PC-3 (cell line): ENCODE measurements around the gene PRKG2. TPM values are rescaled to one million over a fixed set of nuclear protein-coding genes. Genes with fewer than 3 reads are reported as not detected.

Experiments used
- ATAC-seq: fragments of 200-7000 bp; cut with Tn5 transposase; 2 replicates; pipeline ENCODE4 v1.9.1; 2020; ENCODE audit warnings: mild to moderate bottlenecking, moderate library complexity
- BruUV-seq: library from RNA; stranded (reverse); fragments of 400-500 nt; replicated peaks from 2 replicates; lab custom pipeline; 2021; lab: Mats Ljungman, UMichigan
- CTCF ChIA-PET: fragments of 300-600 bp; sonication (Branson Sonifier 250); formaldehyde crosslinking; loops from one replicate; lab custom pipeline; 2022; ENCODE audit warnings: antibody characterized with exemption; lab: Charles Lee
- POLR2A ChIA-PET: fragments of 300-600 bp; sonication (Branson Sonifier 250); formaldehyde crosslinking; loops from one replicate; lab custom pipeline; 2022; ENCODE audit warnings: antibody characterized with exemption; ENCODE audit not compliant: unreplicated experiment; lab: Charles Lee
- DNase-seq: peaks from one replicate; pipeline ENCODE4 v3.0.0-alpha.2; 2015
- H2AFZ ChIP-seq: fragments of 300-600 bp; sonication (generic); 2 replicates; pipeline ENCODE4 v1.6.0; 2016; ENCODE audit warnings: antibody characterized with exemption, low read length
- H3F3A ChIP-seq: fragments of 300-600 bp; sonication (generic); one replicate; pipeline ENCODE4 v1.6.0; 2017; ENCODE audit warnings: antibody characterized with exemption, low read length, control low read depth, mild to moderate bottlenecking; ENCODE audit not compliant: unreplicated experiment
- H3K27ac ChIP-seq: fragments of 300-600 bp; sonication (generic); 2 replicates; pipeline ENCODE4 v1.5.1; 2016; ENCODE audit warnings: mild to moderate bottlenecking, low read length
- H3K27me3 ChIP-seq: fragments of 300-600 bp; sonication (generic); 2 replicates; pipeline ENCODE4 v1.6.1; 2016; ENCODE audit warnings: low read length, mixed read lengths
- H3K36me3 ChIP-seq: fragments of 300-600 bp; sonication (generic); 2 replicates; pipeline ENCODE4 v1.6.1; 2016; ENCODE audit warnings: low read depth, mixed run types, low read length, mixed read lengths
- H3K4me1 ChIP-seq: fragments of 300-600 bp; sonication (generic); 2 replicates; pipeline ENCODE4 v1.5.1; 2016; ENCODE audit warnings: low read length; ENCODE audit not compliant: insufficient read depth
- H3K4me2 ChIP-seq: fragments of 300-600 bp; sonication (generic); 2 replicates; pipeline ENCODE4 v1.6.0; 2016; ENCODE audit warnings: low read length
- H3K4me3 ChIP-seq: fragments of 300-600 bp; sonication (generic); 2 replicates; pipeline ENCODE4 v1.5.1; 2016; ENCODE audit warnings: mild to moderate bottlenecking, low read length, mixed read lengths
- H3K79me2 ChIP-seq: fragments of 300-600 bp; sonication (generic); 2 replicates; pipeline ENCODE4 v1.6.1; 2017; ENCODE audit warnings: low read length, mixed read lengths
- H3K9ac ChIP-seq: fragments of 300-600 bp; sonication (generic); 2 replicates; pipeline ENCODE4 v1.6.0; 2016; ENCODE audit warnings: mild to moderate bottlenecking, low read length
- H3K9me2 ChIP-seq: fragments of 300-600 bp; sonication (generic); replicated peaks from 2 replicates; pipeline ENCODE4 v1.6.1; 2016; ENCODE audit warnings: mixed run types, low read length, mixed read lengths
- H3K9me3 ChIP-seq: fragments of 300-600 bp; sonication (generic); 2 replicates; pipeline ENCODE4 v1.6.1; 2016; ENCODE audit warnings: low read length, mixed read lengths
- H4K20me1 ChIP-seq: fragments of 300-600 bp; sonication (generic); 2 replicates; pipeline ENCODE4 v1.6.1; 2016; ENCODE audit warnings: low read length, mixed read lengths
- EZH2 ChIP-seq: fragments of 300-600 bp; sonication (generic); IDR thresholded peaks from one replicate; pipeline ENCODE4 v1.6.1; 2017; ENCODE audit warnings: antibody characterized with exemption, mild to moderate bottlenecking, low read length; ENCODE audit not compliant: unreplicated experiment
- EZH2phosphoT487 ChIP-seq: fragments of 300-600 bp; sonication (generic); IDR thresholded peaks from 2 replicates; pipeline ENCODE4 v1.6.1; 2018; ENCODE audit warnings: mild to moderate bottlenecking, antibody characterized with exemption, low read length, borderline replicate concordance
- intact Hi-C: fragments of 100-400 bp; cut with micrococcal nuclease; formaldehyde crosslinking; loops from 2 replicates; pipeline ENCODE4 v1.9.0; 2023
- total RNA-seq: library from RNA; depleted of rRNA; stranded (reverse); fragments of >200 nt; gene quantifications from 2 replicates; pipeline ENCODE4 v1.2.3, GENCODE V29; 2014
- TF ChIP-seq, protein P1 (sequence below): fragments of 300-600 bp; sonication (generic); conservative IDR thresholded peaks from 2 replicates; pipeline ENCODE4 v1.5.1; 2017; ENCODE audit warnings: antibody characterized with exemption, low read depth, mild to moderate bottlenecking, low read length

PRKG2 gene
- total RNA-seq, 1 experiment from 2014 or later = 0.55 TPM

DNA sequence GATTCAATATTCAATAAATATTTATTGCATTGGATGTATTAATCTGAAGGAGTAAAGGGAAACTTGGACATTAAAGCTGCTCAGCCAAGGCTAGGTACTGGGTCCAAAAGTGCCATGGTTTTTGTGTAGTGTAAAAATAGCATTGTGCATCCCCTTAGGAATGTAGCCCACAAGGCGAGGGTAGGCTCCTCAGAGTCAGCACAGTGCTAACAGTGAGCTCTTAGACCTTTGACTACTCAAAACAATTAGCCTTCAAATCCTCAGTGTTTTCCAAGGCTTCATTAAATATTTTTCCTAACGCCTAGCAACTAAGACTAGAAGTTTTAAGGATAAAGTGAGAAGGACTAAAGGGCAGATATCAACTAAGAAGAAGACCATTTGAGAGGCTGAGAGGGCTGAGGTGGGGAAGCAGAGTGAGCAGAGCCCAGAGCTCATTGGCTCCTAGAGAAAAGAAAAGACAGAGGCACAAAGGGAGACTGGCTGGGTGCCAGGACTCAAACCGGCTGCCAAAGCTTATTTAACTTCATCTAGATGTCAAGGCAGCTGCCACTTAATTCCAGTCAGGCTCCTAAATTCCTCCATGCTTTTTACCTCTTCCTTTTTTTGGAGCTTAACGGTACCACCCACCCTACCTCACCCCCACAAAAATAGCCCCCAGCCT lies 17.0 kb downstream of the PRKG2 start:
- Histone ChIP-seq H3F3A (no peaks in the 10 kb centered on the region), H3K27me3 (no peaks in the 10 kb centered on the region), H3K9ac (no peak overlapping the region), H3K4me3 (no peak overlapping the region), H2AFZ (no peak overlapping the region), H3K4me2 (no peak overlapping the region), H4K20me1 (no peaks in the 10 kb centered on the region), H3K4me1 (no peaks in the 10 kb centered on the region), H3K27ac (no peak overlapping the region), H3K36me3 (no peaks in the 10 kb centered on the region), H3K79me2 (no peaks in the 10 kb centered on the region), H3K9me2 (no peaks in the 10 kb centered on the region), H3K9me3 (no peaks in the 10 kb centered on the region)
- TF ChIP-seq, protein P1, sequence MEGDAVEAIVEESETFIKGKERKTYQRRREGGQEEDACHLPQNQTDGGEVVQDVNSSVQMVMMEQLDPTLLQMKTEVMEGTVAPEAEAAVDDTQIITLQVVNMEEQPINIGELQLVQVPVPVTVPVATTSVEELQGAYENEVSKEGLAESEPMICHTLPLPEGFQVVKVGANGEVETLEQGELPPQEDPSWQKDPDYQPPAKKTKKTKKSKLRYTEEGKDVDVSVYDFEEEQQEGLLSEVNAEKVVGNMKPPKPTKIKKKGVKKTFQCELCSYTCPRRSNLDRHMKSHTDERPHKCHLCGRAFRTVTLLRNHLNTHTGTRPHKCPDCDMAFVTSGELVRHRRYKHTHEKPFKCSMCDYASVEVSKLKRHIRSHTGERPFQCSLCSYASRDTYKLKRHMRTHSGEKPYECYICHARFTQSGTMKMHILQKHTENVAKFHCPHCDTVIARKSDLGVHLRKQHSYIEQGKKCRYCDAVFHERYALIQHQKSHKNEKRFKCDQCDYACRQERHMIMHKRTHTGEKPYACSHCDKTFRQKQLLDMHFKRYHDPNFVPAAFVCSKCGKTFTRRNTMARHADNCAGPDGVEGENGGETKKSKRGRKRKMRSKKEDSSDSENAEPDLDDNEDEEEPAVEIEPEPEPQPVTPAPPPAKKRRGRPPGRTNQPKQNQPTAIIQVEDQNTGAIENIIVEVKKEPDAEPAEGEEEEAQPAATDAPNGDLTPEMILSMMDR = no peak
- no peak for TF ChIP-seq EZH2phosphoT487
- TF ChIP-seq EZH2 = no peak
- no TSS peak for BruUV-seq
- ATAC-seq = no peak
- CTCF ChIA-PET = no interaction called here
- POLR2A ChIA-PET = no interaction called here
- no peak for DNase-seq
- intact Hi-C loops = no loop called here

DNA sequence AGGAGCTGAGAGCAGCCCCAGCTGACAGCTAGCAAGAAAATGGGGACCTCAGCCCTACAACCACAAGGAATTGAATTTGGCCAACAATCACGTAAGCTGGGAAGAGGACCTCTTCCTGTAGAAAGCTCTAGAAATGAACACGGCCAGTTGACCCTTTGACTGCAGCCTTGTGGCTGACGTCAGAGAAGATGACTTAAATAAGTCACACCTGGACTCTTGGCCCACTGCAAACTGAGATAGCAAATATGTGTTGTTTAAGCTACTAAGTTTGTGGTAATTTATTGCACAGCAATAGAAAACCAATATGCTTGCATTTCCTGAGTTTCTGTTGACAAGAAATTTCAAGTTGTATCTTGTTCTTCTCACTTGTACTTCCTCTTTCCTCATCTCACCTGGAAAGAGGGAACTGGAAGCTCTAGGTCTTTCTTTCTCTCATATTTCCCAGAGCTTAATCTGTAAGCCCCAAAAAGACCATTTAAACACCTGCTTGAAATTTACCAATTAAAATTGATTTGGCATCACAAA lies 18.8 kb downstream of the PRKG2 start:
- no peak overlapping the region for H3K9ac ChIP-seq
- no peaks in the 10 kb centered on the region for H3K27me3 ChIP-seq
- no peaks in the 10 kb centered on the region for H3F3A ChIP-seq
- intact Hi-C loops = no loop called here
- DNase-seq = no peak
- H4K20me1 ChIP-seq = no peaks in the 10 kb centered on the region
- H3K27ac ChIP-seq = no peak overlapping the region
- no peaks in the 10 kb centered on the region for H3K36me3 ChIP-seq
- H2AFZ ChIP-seq = no peak overlapping the region
- ChIA-PET POLR2A (no interaction called here), CTCF (no interaction called here)
- H3K4me2 ChIP-seq = no peak overlapping the region
- no peaks in the 10 kb centered on the region for H3K79me2 ChIP-seq
- H3K4me3 ChIP-seq = no peak overlapping the region
- TF ChIP-seq EZH2 (no peak), EZH2phosphoT487 (no peak)
- TF ChIP-seq, protein P1 = no peak
- no peaks in the 10 kb centered on the region for H3K9me2 ChIP-seq
- no peak for ATAC-seq
- H3K9me3 ChIP-seq = no peaks in the 10 kb centered on the region
- no TSS peak for BruUV-seq
- H3K4me1 ChIP-seq = no peaks in the 10 kb centered on the region

DNA sequence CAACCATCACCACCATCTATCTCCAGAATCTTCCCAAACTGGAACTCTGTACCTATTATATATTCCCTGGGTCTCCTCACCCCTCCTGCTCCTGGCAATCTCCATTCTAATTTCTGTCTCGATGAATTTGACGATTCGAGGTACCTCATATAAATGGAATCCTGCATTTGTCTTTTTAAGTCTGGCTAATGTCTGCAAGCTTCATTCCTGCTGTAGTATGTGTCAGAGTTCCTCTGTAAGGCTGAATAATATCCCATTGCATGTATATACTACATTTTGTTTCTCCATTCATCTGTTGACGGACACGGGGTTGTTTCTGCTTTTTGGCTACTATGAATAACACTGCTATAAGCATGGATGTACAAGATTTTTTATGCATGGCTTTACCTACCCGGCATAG lies 19.5 kb downstream of the PRKG2 start:
- H3K79me2 ChIP-seq = no peaks in the 10 kb centered on the region
- ChIA-PET CTCF (no interaction called here), POLR2A (no interaction called here)
- H3K9me3 ChIP-seq = no peaks in the 10 kb centered on the region
- H3F3A ChIP-seq = no peaks in the 10 kb centered on the region
- H3K36me3 ChIP-seq = no peaks in the 10 kb centered on the region
- no peaks in the 10 kb centered on the region for H3K4me1 ChIP-seq
- intact Hi-C loops = no loop called here
- H2AFZ ChIP-seq = no peak overlapping the region
- H3K9me2 ChIP-seq = no peaks in the 10 kb centered on the region
- no peak overlapping the region for H3K4me3 ChIP-seq
- DNase-seq (no peak), ATAC-seq (no peak)
- H3K4me2 ChIP-seq = no peak overlapping the region
- TF ChIP-seq EZH2phosphoT487 (no peak), EZH2 (no peak)
- TF ChIP-seq, protein P1 = no peak
- H3K27ac ChIP-seq = no peak overlapping the region
- H3K27me3 ChIP-seq = no peaks in the 10 kb centered on the region
- no TSS peak for BruUV-seq
- no peak overlapping the region for H3K9ac ChIP-seq
- H4K20me1 ChIP-seq = no peaks in the 10 kb centered on the region
